ENCODE measurements around the gene KCNMA1. TPM values are rescaled to one million over a fixed set of nuclear protein-coding genes. Genes with fewer than 3 reads are reported as not detected.

KCNMA1 gene
- total RNA-seq, 1 donor, result 106 TPM

- TF ChIP-seq CTCF (IDR thresholded peaks at IDR 0.05; ENCODE audit: insufficient read depth, low read length), result no peak
These were observed 627.2 kb downstream of the KCNMA1 start for GRCh38 chr10:77010430-77010829.

GRCh38 chr10:77007834-77008233 lies 629.8 kb downstream of the KCNMA1 start:
- no peak overlapping the region for H3K4me3 ChIP-seq (ENCODE audit: low read depth, low read length)
- no peak for TF ChIP-seq CTCF (IDR thresholded peaks at IDR 0.05; ENCODE audit: insufficient read depth, low read length)

More at GRCh38 chr10:77010430-77010829, 627.2 kb downstream of the KCNMA1 start:
- H3K4me3 ChIP-seq (ENCODE audit: low read depth, low read length), result no peak overlapping the region
- DNase-seq (ENCODE audit: low read depth), result no peak

GRCh38 chr10:77006836-77007511 lies 630.6 kb downstream of the KCNMA1 start:
- no peak for DNase-seq (ENCODE audit: low read depth)
- no peak overlapping the region for H3K4me3 ChIP-seq (ENCODE audit: low read depth, low read length)
- TF ChIP-seq CTCF (IDR thresholded peaks at IDR 0.05; ENCODE audit: insufficient read depth, low read length), result no peak

More at GRCh38 chr10:77007834-77008233, 629.8 kb downstream of the KCNMA1 start:
- DNase-seq (ENCODE audit: low read depth), result no peak

- DNase-seq (ENCODE audit: low read depth), result no peak
- no peak for TF ChIP-seq CTCF (IDR thresholded peaks at IDR 0.05; ENCODE audit: insufficient read depth, low read length)
- no peak overlapping the region for H3K4me3 ChIP-seq (ENCODE audit: low read depth, low read length)
These were observed 631.7 kb downstream of the KCNMA1 start for GRCh38 chr10:77005871-77006270.

GRCh38 chr10:77004917-77005564 lies 632.6 kb downstream of the KCNMA1 start:
- DNase-seq (ENCODE audit: low read depth), result peak; percentile 91
- TF ChIP-seq CTCF (IDR thresholded peaks at IDR 0.05; ENCODE audit: insufficient read depth, low read length), result peak; percentile 90
- no peak overlapping the region for H3K4me3 ChIP-seq (ENCODE audit: low read depth, low read length)

GRCh38 chr10:77002872-77003271 lies 634.7 kb downstream of the KCNMA1 start:
- TF ChIP-seq CTCF (IDR thresholded peaks at IDR 0.05; ENCODE audit: insufficient read depth, low read length), result no peak

More at GRCh38 chr10:77002872-77003271, 634.7 kb downstream of the KCNMA1 start:
- H3K4me3 ChIP-seq (ENCODE audit: low read depth, low read length), result no peak overlapping the region
- DNase-seq (ENCODE audit: low read depth), result no peak
